WTC11 (cell line): ENCODE measurements around the gene MEGF10.

Source experiments
- CBFB ChIP-seq: sonication (generic); formaldehyde crosslinking; IDR thresholded peaks from 2 replicates; pipeline ENCODE4 v1.8.1; 2022; ENCODE audit warnings: mild to moderate bottlenecking, low read depth, missing genetic modification reagents
- CREB1 ChIP-seq: sonication (generic); formaldehyde crosslinking; IDR thresholded peaks from 2 replicates; pipeline ENCODE4 v1.8.0; 2023; ENCODE audit warnings: mild to moderate bottlenecking, missing genetic modification reagents
- JUN ChIP-seq: sonication (generic); formaldehyde crosslinking; IDR thresholded peaks from 2 replicates; pipeline ENCODE4 v1.8.0; 2023; ENCODE audit warnings: mild to moderate bottlenecking, missing genetic modification reagents
- NR3C1 ChIP-seq: sonication (generic); formaldehyde crosslinking; conservative IDR thresholded peaks from 2 replicates; pipeline ENCODE4 v1.8.1; 2023; ENCODE audit warnings: low read depth, mild to moderate bottlenecking, missing genetic modification reagents
- RELA ChIP-seq: sonication (generic); formaldehyde crosslinking; IDR thresholded peaks from 2 replicates; pipeline ENCODE4 v1.8.1; 2022; ENCODE audit warnings: missing genetic modification reagents, mild to moderate bottlenecking, borderline replicate concordance
- ZNF138 ChIP-seq: sonication (generic); formaldehyde crosslinking; conservative IDR thresholded peaks from 2 replicates; pipeline ENCODE4 v1.8.1; 2022; ENCODE audit warnings: mild to moderate bottlenecking, moderate library complexity, missing genetic modification reagents
- TF ChIP-seq, protein P1 (sequence below): fragments of 250-450 bp; sonication (Bioruptor Pico); IDR thresholded peaks from 2 replicates; pipeline ENCODE4 v1.9.0; 2021; ENCODE audit warnings: mild to moderate bottlenecking
- TF ChIP-seq, protein P2 (sequence below): fragments of 200-600 bp; IDR thresholded peaks from 2 replicates; pipeline ENCODE4 v1.8.0; 2022; ENCODE audit warnings: antibody characterized with exemption
- TF ChIP-seq, protein P3 (sequence below): sonication (generic); formaldehyde crosslinking; IDR thresholded peaks from 2 replicates; pipeline ENCODE4 v1.8.1; 2022; ENCODE audit warnings: missing genetic modification reagents, borderline replicate concordance
- TF ChIP-seq, protein P4 (sequence below): sonication (generic); formaldehyde crosslinking; IDR thresholded peaks from 2 replicates; pipeline ENCODE4 v1.8.0; 2022; ENCODE audit warnings: mild to moderate bottlenecking, missing genetic modification reagents
- TF ChIP-seq, protein P5 (sequence below): sonication (generic); formaldehyde crosslinking; conservative IDR thresholded peaks from 2 replicates; pipeline ENCODE4 v1.8.1; 2022; ENCODE audit warnings: mild to moderate bottlenecking, missing genetic modification reagents
- TF ChIP-seq, protein P6 (sequence below): sonication (generic); formaldehyde crosslinking; IDR thresholded peaks from 2 replicates; pipeline ENCODE4 v1.8.1; 2022; ENCODE audit warnings: low read depth, missing genetic modification reagents, borderline replicate concordance
- TF ChIP-seq, protein P7 (sequence below): sonication (generic); formaldehyde crosslinking; IDR thresholded peaks from 2 replicates; pipeline ENCODE4 v1.8.0; 2022; ENCODE audit warnings: mild to moderate bottlenecking, missing genetic modification reagents

DNA sequence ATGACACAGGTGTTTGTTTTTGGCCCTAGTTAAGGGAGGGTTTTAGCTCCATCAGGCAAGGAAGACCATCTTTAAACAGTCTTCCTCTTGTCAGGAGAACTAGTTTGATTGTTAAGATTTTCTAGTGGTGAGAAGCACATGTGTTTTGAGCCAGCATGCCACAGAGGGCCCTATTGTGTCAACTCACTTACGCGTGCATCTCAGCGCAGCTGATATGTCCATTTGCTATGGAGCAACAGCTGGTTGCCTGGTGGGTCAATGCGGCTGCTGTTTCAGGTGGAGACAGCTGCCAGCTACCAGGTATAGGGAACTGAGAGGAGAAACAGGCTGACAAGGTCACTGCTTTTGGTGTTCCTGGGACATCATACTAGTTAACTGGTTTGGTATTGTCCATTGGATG lies 126.3 kb downstream of the MEGF10 start:
- TF ChIP-seq, protein P1, sequence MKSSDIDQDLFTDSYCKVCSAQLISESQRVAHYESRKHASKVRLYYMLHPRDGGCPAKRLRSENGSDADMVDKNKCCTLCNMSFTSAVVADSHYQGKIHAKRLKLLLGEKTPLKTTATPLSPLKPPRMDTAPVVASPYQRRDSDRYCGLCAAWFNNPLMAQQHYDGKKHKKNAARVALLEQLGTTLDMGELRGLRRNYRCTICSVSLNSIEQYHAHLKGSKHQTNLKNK (CRISPR knock-in tag), result no peak
- TF ChIP-seq CREB1 (CRISPR knock-in tag) (no peak), JUN (CRISPR knock-in tag) (no peak), ZNF138 (no peak), RELA (CRISPR knock-in tag) (no peak), CBFB (CRISPR knock-in tag) (no peak), NR3C1 (CRISPR knock-in tag) (no peak)
- TF ChIP-seq, protein P2, sequence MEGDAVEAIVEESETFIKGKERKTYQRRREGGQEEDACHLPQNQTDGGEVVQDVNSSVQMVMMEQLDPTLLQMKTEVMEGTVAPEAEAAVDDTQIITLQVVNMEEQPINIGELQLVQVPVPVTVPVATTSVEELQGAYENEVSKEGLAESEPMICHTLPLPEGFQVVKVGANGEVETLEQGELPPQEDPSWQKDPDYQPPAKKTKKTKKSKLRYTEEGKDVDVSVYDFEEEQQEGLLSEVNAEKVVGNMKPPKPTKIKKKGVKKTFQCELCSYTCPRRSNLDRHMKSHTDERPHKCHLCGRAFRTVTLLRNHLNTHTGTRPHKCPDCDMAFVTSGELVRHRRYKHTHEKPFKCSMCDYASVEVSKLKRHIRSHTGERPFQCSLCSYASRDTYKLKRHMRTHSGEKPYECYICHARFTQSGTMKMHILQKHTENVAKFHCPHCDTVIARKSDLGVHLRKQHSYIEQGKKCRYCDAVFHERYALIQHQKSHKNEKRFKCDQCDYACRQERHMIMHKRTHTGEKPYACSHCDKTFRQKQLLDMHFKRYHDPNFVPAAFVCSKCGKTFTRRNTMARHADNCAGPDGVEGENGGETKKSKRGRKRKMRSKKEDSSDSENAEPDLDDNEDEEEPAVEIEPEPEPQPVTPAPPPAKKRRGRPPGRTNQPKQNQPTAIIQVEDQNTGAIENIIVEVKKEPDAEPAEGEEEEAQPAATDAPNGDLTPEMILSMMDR, result no peak
- TF ChIP-seq, protein P3, sequence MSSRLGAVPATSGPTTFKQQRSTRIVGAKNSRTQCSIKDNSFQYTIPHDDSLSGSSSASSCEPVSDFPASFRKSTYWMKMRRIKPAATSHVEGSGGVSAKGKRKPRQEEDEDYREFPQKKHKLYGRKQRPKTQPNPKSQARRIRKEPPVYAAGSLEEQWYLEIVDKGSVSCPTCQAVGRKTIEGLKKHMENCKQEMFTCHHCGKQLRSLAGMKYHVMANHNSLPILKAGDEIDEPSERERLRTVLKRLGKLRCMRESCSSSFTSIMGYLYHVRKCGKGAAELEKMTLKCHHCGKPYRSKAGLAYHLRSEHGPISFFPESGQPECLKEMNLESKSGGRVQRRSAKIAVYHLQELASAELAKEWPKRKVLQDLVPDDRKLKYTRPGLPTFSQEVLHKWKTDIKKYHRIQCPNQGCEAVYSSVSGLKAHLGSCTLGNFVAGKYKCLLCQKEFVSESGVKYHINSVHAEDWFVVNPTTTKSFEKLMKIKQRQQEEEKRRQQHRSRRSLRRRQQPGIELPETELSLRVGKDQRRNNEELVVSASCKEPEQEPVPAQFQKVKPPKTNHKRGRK (CRISPR knock-in tag), result no peak
- TF ChIP-seq, protein P4, sequence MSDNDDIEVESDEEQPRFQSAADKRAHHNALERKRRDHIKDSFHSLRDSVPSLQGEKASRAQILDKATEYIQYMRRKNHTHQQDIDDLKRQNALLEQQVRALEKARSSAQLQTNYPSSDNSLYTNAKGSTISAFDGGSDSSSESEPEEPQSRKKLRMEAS (CRISPR knock-in tag), result no peak
- TF ChIP-seq, protein P5, sequence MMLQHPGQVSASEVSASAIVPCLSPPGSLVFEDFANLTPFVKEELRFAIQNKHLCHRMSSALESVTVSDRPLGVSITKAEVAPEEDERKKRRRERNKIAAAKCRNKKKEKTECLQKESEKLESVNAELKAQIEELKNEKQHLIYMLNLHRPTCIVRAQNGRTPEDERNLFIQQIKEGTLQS (CRISPR knock-in tag), result no peak
- TF ChIP-seq, protein P6, sequence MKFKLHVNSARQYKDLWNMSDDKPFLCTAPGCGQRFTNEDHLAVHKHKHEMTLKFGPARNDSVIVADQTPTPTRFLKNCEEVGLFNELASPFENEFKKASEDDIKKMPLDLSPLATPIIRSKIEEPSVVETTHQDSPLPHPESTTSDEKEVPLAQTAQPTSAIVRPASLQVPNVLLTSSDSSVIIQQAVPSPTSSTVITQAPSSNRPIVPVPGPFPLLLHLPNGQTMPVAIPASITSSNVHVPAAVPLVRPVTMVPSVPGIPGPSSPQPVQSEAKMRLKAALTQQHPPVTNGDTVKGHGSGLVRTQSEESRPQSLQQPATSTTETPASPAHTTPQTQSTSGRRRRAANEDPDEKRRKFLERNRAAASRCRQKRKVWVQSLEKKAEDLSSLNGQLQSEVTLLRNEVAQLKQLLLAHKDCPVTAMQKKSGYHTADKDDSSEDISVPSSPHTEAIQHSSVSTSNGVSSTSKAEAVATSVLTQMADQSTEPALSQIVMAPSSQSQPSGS (CRISPR knock-in tag), result no peak
- TF ChIP-seq, protein P7, sequence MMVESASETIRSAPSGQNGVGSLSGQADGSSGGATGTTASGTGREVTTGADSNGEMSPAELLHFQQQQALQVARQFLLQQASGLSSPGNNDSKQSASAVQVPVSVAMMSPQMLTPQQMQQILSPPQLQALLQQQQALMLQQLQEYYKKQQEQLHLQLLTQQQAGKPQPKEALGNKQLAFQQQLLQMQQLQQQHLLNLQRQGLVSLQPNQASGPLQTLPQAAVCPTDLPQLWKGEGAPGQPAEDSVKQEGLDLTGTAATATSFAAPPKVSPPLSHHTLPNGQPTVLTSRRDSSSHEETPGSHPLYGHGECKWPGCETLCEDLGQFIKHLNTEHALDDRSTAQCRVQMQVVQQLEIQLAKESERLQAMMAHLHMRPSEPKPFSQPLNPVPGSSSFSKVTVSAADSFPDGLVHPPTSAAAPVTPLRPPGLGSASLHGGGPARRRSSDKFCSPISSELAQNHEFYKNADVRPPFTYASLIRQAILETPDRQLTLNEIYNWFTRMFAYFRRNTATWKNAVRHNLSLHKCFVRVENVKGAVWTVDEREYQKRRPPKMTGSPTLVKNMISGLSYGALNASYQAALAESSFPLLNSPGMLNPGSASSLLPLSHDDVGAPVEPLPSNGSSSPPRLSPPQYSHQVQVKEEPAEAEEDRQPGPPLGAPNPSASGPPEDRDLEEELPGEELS (CRISPR knock-in tag), result no peak
